Stimulated activated naive CD8-positive, alpha-beta T cell treated with anti-CD3 and anti-CD28 coated beads, Interleukin-15, Interleukin-2, amounts not matched to agents 100 U/mL and 50 U/mL, for 24 hours (primary cell): ENCODE data around the gene AKAP9.
"Not testable (repeated sequence)": the region's sequence is repeated elsewhere in the genome, so short reads cannot be mapped to it uniquely, and the experiment has no call there.

Experiments used
- ATAC-seq: fragments of 150-1000 bp; cut with Tn5 transposase; one replicate; pipeline ENCODE4 v1.10.0; 2021
- DNase-seq: peaks from one replicate; pipeline ENCODE4 v3.0.0; 2021

Gene AKAP9

DNA sequence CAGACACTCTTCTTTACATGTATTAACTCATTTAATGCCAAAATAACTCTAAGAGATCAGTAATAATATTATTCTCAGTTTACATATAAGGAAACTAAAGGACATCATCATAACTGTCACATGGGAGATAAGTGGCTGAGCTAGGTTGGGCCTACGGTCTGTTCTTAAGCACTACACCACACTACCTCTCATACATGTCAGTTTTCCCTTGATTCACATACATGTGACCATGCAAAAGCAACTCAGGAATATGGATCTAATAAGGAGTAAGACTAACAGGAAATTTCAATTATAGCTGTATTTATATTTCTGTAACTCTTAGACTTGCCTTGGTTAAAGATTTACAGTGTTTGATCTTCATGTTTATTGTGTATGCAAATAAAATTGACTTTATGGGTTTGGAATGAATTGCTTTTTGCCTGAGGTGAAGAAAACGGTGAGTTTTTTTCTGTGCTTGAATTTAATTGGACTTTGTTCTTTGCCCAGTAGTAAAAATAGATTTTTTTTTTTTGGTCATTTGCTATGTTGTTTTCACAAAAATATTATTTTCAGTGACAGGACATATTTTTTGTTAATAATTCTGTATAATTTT lies 123.9 kb downstream of the AKAP9 start:
- ATAC-seq = no peak
- no peak for DNase-seq

DNA sequence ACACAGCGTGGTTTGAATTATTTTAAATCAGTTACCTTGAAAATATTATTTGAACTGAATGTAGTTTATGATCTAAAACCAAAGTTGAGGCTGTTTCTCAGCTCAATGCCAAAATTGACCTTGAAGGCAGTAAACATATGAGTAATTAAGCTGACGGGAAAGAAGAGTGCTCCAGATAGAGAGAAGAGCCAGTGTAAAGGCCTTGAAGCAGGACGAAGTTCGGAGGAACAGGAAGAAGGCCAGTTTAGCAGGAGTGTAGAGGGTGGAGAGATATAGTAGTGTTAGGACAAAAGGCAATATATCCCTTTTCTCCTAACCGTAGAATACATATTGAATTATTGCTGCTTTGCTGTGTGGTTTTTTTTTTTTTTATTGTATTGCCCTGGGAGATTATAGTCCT lies 130.4 kb downstream of the AKAP9 start:
- no peak for ATAC-seq

DNA sequence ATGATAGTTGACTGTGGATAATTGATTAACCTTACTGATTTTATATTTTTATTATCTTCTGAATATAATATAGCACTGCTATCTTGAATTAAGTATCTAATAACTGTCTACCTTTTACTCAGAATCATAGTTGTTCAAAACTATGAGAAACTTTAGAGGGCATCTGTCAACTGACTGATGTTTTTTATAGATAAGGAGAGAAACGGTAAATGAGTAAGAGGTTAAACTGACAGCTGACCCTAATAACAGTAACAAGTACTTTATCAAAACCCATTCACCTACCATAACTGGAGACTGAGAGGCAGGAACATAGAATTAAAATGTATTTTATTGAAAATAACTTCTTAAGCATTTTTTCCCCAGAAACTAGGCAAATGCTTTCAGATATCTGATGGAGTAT lies 131.5 kb downstream of the AKAP9 start:
- no peak for ATAC-seq

More for the DNA sequence above, 130.4 kb downstream of the AKAP9 start:
- DNase-seq = no peak

DNA sequence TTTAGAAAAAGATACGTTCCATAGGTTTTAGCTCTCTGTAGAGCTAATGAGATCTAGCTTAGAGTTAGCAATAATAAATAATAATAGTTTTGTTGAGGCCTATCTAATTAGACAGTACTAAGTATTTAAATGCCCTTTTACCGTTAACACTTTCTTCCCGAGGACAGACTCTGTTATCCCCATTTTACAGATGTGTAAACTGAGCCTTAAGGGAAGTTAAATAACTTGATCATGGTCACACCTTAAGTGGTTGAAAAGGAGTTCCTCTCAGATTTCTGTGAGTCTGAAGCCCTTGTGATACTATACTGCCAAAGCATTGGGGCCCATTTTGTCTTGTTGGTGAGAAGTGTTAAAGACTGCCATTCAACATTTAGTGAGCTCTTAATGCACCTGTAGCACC lies 132.0 kb downstream of the AKAP9 start:
- DNase-seq (no peak), ATAC-seq (no peak)

More for the DNA sequence above, 131.5 kb downstream of the AKAP9 start:
- no peak for DNase-seq

DNA sequence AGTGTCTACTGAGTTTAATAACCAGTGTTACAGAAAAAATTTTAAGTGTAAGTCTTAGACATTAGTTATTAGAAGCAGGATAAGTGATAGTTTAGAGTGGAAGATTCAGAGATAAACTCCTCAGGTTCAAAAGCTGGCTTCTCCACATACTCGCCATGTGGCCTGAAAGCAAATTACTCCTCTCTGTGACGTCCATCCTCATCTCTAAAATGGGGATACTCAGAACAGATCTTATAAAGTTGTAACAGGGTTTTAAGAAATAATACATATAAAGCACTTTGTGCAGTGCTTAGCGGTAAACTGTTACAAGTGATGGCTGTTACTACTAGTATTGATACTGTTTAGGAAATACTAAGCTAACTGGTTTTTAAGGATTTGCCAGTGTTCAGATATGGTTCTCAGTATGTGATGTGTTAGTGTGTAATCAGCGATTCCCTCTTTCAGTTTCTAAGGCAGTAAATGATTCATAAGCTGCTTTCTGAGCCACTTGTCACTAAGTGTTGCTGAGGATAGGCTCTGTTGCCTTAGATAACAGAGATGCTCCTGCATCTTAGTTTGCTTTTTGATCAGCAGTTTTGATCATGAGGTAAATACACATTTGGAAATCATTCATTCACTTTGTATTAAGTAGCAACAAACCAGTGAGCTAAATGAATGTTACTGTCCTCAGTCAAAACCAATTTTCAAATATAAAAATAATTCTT lies 134.9 kb downstream of the AKAP9 start:
- peak; percentile 84 for ATAC-seq
- DNase-seq = no peak

DNA sequence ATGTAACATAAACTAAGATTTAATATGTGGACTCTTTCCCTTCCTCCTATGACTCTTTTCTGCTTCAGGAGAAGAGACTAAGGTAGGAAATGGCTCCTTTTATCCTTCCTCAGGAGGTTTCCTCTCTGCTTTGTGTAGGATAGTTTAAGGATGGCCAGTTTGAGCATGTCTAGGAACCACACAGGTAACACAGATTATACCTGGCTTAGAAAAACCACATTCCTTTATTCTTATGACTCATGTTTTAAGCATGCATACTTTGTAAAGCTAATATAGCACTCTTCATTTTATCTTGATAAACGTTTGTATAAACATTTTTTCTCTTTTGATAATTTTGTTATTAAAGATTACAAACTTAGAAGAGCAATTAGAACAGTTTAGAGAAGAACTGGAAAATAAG lies 135.8 kb downstream of the AKAP9 start:
- DNase-seq = no peak
- ATAC-seq = no peak

DNA sequence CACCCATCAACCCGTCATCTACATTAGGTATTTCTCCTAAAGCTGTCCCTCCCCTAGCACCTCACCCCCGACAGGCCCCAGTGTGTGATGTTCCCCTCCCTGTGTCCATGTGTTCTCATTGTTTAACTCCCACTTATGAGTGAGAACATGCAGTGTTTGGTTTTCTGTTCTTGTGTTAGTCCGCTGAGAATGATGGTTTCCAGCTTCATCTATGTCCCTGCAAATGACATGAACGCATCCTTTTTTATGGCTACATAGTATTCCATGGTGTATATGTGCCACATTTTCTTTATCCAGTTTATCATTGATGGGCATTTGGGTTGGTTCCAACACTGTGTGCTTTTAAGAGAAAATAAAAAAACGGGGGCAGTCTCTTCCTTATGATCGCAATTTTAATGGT lies 143.3 kb downstream of the AKAP9 start:
- DNase-seq, ATAC-seq: not testable (repeated sequence)

DNA sequence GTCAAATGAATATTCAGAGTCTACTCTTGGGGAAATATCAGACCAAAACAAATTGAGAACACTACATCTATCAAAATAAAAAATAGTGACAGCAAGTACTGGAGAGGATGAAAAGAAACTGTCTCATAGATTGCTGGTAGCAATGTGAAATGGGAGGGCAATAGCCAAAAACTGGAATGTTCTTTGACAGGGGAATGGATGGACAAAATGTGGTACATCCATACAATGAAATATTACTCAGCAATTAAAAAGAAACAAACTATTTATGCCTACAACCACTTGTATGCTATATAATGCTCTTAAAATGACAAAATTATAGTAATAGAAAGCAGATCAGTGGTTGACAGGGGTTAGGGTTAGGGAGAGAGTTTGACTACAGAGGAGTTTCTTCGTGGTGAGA lies 147.6 kb downstream of the AKAP9 start:
- ATAC-seq (no peak), DNase-seq (no peak)

DNA sequence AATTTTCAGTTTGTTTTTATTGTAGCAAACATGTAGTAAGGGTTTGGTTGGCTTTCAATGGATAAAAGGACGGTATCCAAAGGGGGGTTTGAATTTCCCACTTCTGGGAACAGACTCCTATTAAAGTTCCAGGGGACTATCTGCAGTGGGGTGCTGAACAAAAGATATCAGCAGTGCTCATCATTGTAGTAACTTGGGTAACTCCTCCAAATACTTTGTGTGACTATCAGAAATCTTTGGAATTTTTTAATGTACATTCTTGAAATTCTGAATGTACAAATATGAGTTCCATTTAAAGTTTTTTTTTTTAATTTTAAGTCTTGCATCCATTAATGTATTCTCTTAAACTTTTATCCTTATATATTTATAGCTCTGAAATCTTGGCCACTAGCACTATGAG lies 151.5 kb downstream of the AKAP9 start:
- ATAC-seq = no peak

DNA sequence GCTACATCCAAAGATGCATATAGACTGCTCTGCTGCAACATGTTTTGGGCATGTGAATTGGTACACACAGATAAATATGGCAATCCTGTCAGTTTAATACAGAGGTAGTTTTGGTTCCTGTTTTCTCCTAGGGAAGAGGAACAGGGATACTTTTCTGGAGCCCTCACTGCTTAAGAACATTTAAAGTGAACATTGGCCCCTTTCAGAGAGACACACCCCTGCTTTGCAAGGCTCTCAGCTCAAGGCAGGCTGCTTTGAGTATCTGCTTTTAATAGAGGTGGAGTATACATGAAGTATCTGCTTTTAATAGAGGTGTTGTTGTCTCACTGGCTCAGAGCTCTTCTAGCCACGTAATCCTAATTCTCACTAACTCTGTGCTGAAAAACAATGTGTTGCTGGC lies 154.7 kb downstream of the AKAP9 start:
- DNase-seq (no peak), ATAC-seq (no peak)

More for the DNA sequence above, 151.5 kb downstream of the AKAP9 start:
- DNase-seq = no peak

DNA sequence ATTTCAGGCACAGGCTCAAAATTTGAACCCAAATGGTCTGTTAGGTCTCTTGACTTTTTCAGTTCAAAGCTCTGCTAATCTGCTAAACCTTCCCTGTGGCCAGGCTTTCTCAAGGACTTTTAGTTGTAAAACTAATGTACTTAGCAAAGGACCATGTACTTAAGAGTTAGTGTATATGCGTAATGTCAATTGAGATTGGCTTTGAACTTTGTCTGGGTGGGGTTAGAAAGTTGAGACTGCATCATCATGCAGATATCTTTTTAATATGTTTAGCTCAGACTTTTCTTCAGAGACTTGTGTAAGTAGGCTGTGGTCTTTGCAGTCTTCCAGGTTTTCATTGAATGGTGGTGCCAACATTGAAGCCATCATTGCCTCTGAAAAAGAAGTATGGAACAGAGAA lies 159.9 kb downstream of the AKAP9 start:
- no peak for ATAC-seq

DNA sequence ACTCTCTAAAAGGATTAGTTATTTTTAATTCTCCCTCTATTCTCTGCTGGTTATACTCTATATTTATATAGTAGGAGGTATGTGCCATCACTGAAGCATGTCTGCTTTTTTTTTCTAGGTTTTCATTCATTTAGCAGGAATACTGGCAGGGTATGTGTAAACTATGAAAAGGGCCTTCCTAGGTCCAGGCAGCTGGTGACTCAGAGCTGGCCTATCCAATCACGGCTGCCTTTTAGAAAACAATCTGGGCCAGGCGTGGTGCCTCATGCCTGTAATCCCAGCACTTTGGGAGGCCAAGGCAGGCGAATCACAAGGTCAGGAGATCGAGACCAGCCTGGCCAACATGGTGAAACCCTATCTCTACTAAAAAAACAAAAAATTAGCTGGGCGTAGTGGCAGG lies 162.2 kb downstream of the AKAP9 start:
- not testable (repeated sequence) for DNase-seq, ATAC-seq

More for the DNA sequence above, 159.9 kb downstream of the AKAP9 start:
- no peak for DNase-seq

DNA sequence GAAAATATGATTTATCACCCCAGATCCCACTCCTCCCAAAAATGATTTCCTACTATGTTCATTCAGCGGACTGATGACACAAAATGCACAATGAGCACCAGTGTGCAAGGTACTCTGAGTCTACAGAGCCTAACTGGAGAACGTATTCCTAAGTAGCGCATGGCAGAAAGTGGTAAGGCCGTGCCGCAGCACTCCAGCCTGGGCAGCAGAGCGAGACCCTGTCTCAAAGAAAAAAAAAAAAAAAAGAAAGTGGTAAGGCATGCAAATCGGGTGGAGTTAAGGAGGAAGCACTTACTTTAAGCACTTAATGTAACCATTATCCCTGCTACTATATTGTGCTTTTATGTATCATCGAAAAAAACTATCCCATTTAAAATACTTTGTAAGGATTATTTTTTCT lies 168.2 kb downstream of the AKAP9 start:
- DNase-seq (no peak), ATAC-seq (no peak)

DNA sequence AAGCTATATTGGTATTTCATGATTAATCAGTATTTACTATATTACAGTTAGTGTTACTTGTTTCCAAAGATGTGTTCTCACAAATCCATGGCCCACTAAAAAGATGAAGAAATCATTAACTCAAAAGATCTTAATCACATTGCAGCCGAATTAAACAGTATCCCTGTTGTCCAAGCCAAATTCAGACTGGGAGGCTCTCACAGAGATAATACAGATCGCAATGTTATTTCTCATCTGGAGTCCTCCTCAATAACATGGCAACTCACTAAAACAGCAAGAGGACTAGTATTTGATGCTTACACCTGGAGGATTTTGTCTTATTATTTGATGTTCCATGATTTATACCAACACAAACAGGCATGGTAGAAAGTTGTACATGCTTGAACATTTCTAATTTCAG lies 170.2 kb downstream of the AKAP9 start:
- ATAC-seq (no peak), DNase-seq (no peak)

DNA sequence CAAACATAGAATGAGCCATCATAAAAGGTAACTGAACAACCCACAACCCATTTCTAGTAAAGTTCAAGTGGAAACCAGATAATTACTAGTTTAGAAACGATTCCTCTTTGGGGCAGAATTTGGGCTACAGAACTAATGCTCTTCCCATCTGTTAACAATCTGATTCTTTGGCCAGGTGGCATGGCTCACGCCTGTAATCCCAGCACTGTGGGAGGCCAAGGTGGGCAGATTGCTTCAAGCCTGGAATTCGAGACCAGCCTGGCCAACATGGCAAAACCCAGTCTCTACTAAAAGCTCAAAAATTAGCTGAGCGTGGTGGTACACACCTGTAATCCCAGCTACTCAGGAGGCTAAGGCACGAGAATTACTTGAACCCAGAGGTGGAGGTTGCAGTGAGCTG lies 175.2 kb downstream of the AKAP9 start:
- DNase-seq (no peak), ATAC-seq (no peak)

DNA sequence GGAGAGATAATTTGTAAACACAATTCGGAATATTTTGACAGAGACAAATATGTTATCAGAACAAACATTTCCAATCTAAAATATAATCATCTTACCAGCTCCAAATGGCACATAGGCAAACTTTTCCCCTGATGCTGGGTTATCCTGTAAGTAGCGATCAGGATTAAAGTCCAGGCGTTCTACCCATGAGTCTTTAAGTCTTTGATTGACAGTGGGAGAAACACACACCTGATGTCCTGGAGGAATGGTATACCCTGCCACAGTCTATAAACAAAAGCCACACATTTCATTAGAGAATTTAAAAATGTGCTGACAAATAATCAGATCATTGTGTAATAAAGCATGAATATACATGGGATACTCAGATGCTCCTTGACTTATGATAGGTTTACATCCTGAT lies 176.3 kb downstream of the AKAP9 start:
- DNase-seq (no peak), ATAC-seq (no peak)

DNA sequence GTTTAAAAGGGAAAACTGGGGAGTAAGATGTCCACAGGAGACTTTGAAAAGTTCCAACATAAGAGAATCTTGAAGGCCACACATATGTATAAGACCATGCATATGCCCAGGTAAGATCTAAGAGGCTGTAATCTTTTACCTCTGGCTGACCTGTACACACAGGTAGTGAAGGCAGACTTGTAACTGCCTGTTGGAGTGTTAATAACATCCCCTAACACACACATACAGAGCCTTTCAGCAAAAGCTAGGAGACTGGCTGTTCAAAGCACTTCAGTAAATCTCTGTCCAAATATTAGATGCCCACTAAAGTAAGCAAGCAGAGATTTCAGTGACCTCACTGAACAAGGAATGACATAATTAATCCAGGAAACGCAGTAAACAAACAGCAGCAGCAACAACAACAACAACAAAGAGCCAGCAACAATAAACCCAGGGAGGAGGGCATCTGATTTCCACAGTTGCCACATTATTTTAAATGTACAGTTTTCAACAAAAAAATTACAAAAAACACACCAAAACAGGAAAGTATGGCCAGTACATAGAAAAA lies 178.6 kb downstream of the AKAP9 start:
- DNase-seq = no peak
- no peak for ATAC-seq

DNA sequence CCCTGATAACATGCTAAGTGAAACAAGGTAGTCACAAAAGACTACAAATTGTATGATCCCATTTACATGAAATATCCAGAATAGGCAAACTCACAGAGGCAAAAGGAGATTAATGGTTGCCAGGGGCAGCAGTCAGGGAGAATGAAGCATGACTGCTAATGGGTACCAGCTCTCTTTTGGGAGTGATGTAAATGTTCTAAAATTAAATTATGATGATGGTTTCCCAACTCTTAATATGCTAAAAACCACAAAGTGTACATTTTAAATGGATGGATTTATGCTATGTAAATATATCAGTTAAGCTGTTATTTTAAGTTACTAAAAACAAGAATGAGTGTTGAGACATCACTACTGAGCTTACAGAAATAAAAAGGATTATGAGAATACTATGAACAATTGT lies 181.0 kb downstream of the AKAP9 start:
- ATAC-seq (no peak), DNase-seq (no peak)

DNA sequence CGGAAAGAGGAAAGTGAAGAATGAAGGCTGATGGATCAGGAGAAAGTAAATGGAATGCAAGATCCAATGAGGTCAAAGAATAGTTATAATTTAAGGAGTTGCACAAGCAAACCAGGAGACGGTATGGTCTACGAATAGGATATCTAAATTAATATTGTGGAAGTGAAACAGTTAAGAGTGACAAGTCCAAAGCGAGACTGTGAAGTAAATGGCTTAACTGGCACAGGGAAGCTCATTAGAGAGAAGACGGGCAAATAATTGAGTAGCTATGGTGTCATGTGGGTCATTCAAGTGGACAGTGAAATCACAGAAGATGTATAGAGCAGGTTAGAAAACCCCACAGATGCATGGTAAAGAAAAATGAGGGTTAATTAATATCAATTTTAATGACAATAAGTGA lies 190.4 kb downstream of the AKAP9 start:
- ATAC-seq (no peak), DNase-seq (no peak)

DNA sequence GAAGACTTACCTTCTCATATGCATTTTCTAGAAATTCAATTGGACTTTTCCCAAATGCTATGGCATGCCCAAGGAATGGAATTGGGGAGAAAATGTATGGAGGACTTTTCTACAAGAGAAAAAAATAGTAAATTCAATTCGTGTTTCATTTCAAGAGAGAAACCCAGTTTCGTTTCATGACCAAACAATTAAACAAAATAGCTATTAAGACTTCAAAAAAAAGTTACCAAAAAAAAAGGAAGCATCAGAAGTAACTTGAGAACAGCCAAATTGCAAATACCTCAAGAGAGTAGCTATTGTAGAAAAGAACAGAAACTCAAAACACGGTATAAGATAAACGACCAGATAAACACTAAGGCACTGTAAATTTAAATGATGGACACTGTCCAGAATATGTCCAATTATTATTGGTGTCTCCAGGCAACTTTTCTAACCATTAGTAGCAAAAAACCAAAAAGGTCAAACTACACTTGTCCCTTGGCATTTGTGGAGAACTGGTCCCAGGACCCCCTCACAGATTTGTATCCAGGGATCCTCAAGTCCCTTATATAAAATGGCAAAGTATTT lies 191.2 kb downstream of the AKAP9 start:
- ATAC-seq = no peak
- no peak for DNase-seq

DNA sequence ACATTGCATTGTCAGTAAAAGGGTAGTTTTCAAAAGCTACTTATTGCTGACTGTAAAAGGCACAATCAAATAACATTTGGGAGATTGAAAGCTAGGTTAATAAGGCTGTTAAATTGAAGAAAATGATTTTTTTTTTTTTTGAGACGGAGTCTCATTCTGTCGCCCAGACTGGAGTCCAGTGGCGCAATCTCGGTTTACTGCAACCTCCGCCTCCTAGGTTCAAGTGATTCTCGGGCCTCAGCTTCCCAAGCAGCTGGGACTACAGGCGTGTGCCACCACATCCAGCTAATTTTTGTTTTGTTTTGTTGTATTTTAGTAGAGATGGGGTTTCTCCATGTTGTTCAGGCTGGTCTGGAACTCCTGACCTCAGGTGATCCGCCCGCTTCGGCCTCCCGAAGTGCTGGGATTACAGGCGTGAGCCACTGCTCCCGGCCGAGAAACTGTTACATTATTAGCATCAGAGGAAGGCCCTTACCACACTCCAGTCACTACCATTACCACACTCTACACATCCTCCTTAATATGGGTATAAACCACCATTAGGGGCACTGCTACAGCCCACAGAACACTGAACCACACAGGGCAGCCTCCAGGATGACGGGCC lies 192.6 kb downstream of the AKAP9 start:
- DNase-seq (no peak), ATAC-seq (peak; percentile 16)

DNA sequence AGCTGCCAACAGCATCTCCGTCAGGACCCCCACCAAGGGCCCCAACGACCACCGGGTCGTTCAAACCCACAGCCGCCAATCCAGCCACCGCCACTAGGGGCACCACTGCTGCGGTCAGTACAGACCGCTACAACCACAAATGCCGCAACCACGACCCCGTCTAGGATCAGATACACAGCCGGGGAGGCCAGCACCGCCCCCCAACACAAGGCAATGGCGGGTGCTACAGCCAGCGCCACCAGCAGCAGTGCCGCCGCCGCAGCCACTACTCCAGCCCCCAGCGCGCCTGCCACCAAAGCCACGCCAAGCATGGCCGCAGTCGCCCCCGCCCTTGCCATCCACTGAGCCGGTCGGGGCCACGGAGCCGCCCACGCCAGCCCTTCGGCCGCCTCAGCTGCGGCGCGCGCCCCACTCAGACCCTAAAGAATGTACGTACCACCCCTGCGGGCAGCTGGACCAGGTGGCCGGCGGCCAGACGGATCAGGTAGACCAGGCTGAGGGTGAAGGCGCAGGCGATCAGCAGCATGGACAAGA lies 193.1 kb downstream of the AKAP9 start:
- peak; percentile 71 for DNase-seq
- peak; percentile 30 for ATAC-seq
